ENCODE results near the gene NCOR1.

GRCh38 chr17:16073845-16074244, 141.5 kb downstream of the NCOR1 start:
- TF ChIP-seq YY1 (IDR thresholded peaks at IDR 0.05; ENCODE audit: low read depth) (no peak), NFIC (IDR thresholded peaks at IDR 0.05) (no peak), TEAD4 (IDR thresholded peaks at IDR 0.05) (no peak), RAD21 (IDR thresholded peaks at IDR 0.05; ENCODE audit: low read depth) (no peak)

All from Ishikawa (cell line).